ENCODE measurements around the gene DDO. TPM values are rescaled to one million over a fixed set of nuclear protein-coding genes. Genes with fewer than 3 reads are reported as not detected.

The DDO gene
- total RNA-seq, 6 donors from 2014 or later: 1.4 to 7.6 (median 3.2) TPM

DNA sequence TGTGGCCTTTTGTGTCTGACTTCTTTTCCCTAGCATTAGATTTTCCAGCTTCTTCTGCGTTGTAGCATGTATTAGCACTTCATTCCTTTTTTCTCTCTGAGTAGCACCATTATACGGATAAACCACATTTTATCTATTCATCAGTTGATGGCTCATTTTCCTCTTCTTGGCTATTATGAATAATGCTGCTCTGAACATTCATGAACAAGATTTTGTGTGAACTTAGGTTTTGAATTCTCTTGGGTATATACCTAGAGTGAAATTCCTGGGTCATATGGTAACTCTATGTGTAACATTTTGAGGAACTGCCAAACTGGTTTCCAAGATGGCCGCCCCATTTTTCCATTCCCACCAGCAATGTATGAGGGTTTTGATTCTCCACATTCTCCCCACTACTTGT lies 32.4 kb upstream of the DDO start:
- TF ChIP-seq, protein P1, sequence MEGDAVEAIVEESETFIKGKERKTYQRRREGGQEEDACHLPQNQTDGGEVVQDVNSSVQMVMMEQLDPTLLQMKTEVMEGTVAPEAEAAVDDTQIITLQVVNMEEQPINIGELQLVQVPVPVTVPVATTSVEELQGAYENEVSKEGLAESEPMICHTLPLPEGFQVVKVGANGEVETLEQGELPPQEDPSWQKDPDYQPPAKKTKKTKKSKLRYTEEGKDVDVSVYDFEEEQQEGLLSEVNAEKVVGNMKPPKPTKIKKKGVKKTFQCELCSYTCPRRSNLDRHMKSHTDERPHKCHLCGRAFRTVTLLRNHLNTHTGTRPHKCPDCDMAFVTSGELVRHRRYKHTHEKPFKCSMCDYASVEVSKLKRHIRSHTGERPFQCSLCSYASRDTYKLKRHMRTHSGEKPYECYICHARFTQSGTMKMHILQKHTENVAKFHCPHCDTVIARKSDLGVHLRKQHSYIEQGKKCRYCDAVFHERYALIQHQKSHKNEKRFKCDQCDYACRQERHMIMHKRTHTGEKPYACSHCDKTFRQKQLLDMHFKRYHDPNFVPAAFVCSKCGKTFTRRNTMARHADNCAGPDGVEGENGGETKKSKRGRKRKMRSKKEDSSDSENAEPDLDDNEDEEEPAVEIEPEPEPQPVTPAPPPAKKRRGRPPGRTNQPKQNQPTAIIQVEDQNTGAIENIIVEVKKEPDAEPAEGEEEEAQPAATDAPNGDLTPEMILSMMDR (IDR thresholded peaks at IDR 0.05): no peak
- TF ChIP-seq POLR2AphosphoS5 (IDR thresholded peaks at IDR 0.05) (no peak), POLR2A (IDR thresholded peaks at IDR 0.05) (no peak), EP300 (IDR thresholded peaks at IDR 0.05) (no peak)
- WGBS, 2 donors: 92 to 95% methylated on average over 3 of the region's 3 CpGs
- Histone ChIP-seq H3K4me3 (no peak overlapping the region), H3K27ac (no peak overlapping the region), H3K27me3 (no peaks in the 10 kb centered on the region), H3K4me1 (no peaks in the 10 kb centered on the region), H3K9me3 (no peaks in the 10 kb centered on the region), H3K36me3 (no peaks in the 10 kb centered on the region)
- no peak for DNase-seq
- ATAC-seq (ENCODE audit: low FRiP score in 2 of 2): no peak

DNA sequence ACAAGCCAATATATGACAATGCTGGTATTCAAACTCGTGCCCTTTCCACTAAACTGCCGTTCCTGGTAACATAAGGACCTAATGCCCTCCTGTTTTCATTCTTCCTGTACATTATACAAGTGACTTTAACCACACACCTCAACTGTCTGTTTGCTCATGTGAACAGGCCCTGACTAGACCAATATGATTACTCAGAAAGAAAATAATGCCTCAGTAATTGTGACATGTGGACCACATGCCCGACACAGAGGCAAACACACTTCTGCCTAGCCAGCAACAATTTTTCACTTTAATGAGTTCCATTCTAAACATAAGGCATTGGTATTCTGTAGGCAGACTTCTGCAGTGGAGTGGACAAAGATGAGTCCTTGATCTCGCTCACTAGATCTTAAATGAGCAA lies 31.0 kb upstream of the DDO start:
- ATAC-seq (ENCODE audit: low FRiP score in 2 of 2) (no peak), DNase-seq (no peak)

DNA sequence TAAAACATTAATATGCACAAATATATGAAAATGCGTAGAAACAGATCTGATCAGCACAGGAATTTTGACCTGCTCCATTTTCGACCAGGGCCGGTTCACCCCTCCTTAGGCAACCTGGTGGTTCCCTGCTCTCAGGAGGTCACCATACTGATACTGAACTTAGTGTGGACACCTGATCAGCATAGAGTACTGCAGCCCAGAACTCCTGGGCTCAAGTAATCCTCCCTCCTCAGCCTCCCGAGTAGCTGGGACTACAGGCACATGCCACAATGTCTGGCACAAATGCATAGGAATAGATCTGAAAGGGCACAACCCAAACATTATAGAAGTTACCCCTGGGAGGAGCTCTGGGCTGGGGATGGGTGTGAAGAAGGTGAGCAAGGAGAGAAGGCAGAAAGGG lies 24.7 kb upstream of the DDO start:
- ATAC-seq (ENCODE audit: low FRiP score in 2 of 2) (no peak), DNase-seq (no peak)
- Histone ChIP-seq H3K4me3 (no peak overlapping the region), H3K27me3 (no peaks in the 10 kb centered on the region), H3K36me3 (no peaks in the 10 kb centered on the region), H3K4me1 (no peaks in the 10 kb centered on the region), H3K9me3 (no peaks in the 10 kb centered on the region), H3K27ac (no peak overlapping the region)
- TF ChIP-seq POLR2AphosphoS5 (IDR thresholded peaks at IDR 0.05): no peak
- TF ChIP-seq, protein P1 (IDR thresholded peaks at IDR 0.05): no peak
- no peak for TF ChIP-seq EP300 (IDR thresholded peaks at IDR 0.05)
- TF ChIP-seq POLR2A (IDR thresholded peaks at IDR 0.05): no peak
- WGBS, 2 donors: 74 to 89% methylated on average over 4 of the region's 4 CpGs

More for the DNA sequence above, 31.0 kb upstream of the DDO start:
- H3K4me1 ChIP-seq: no peaks in the 10 kb centered on the region
- H3K27me3 ChIP-seq: no peaks in the 10 kb centered on the region
- H3K4me3 ChIP-seq: no peak overlapping the region
- 75 to 79% methylated on average over 4 of the region's 4 CpGs for WGBS, 2 donors
- no peaks in the 10 kb centered on the region for H3K36me3 ChIP-seq
- H3K9me3 ChIP-seq: no peaks in the 10 kb centered on the region
- H3K27ac ChIP-seq: no peak overlapping the region
- TF ChIP-seq POLR2A (IDR thresholded peaks at IDR 0.05): no peak
- TF ChIP-seq EP300 (IDR thresholded peaks at IDR 0.05): no peak
- no peak for TF ChIP-seq POLR2AphosphoS5 (IDR thresholded peaks at IDR 0.05)
- TF ChIP-seq, protein P1 (IDR thresholded peaks at IDR 0.05): no peak

DNA sequence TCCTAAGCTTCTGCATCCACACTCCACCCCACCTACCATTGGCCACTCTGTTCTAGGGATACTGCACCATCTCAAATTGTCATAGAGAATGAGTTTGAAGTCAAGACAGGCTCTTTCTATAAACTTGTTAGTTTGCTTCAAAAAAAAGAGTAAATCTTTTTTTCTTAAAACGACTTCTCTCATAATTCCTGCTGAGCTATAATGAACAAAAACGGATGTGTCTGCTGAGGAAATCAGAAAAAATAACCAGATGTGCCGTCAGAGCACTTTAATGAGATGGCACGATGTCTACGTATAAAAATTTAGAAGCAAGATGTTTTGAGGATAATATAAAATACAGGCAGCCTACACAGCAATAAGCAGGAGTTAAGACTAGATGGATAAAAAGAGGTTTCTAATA lies 24.0 kb upstream of the DDO start:
- WGBS, 2 donors: 58 to 67% methylated on average over 5 of the region's 5 CpGs

More for the DNA sequence above, 24.0 kb upstream of the DDO start:
- no peak for DNase-seq
- H3K27ac ChIP-seq: no peak overlapping the region
- no peaks in the 10 kb centered on the region for H3K4me1 ChIP-seq
- TF ChIP-seq EP300 (IDR thresholded peaks at IDR 0.05) (no peak), POLR2A (IDR thresholded peaks at IDR 0.05) (no peak), POLR2AphosphoS5 (IDR thresholded peaks at IDR 0.05) (no peak)
- TF ChIP-seq, protein P1 (IDR thresholded peaks at IDR 0.05): no peak
- no peaks in the 10 kb centered on the region for H3K9me3 ChIP-seq
- no peak for ATAC-seq (ENCODE audit: low FRiP score in 2 of 2)
- no peak overlapping the region for H3K4me3 ChIP-seq
- H3K36me3 ChIP-seq: no peaks in the 10 kb centered on the region
- H3K27me3 ChIP-seq: no peaks in the 10 kb centered on the region

Data from upper lobe of left lung (tissue), 6 donors.